ENCODE data around the gene MFN2.

GRCh38 chr1:12051361-12051760, 71.1 kb downstream of the MFN2 start:
- TF ChIP-seq CTCF (IDR thresholded peaks at IDR 0.05) (no peak), EP300 (IDR thresholded peaks at IDR 0.05; ENCODE audit: low read depth) (no peak), POLR2A (IDR thresholded peaks at IDR 0.05) (no peak)

All from transverse colon (tissue), 3 donors.